Gastroesophageal sphincter (tissue), 4 donors: ENCODE results near the gene ACACB. TPM values are rescaled to one million over a fixed set of nuclear protein-coding genes. Genes with fewer than 3 reads are reported as not detected.
"Not testable (repeated sequence)": the region's sequence is repeated elsewhere in the genome, so short reads cannot be mapped to it uniquely, and the experiment has no call there.

Experiments used
- ATAC-seq: fragments of 150-250 bp; one replicate; pipeline ENCODE4 v1.9.1; 2016; ENCODE audit warnings: mild to moderate bottlenecking, moderate library complexity
- H3K27ac ChIP-seq, 4 donors: fragments of 200-600 bp; sonication (generic) in 3 of 4; 1 replicate in 3 of 4; 2 replicates in 1 of 4; pipeline ENCODE4 v1.5.1; 2016 to 2019
- H3K27me3 ChIP-seq: fragments of 200-600 bp; sonication (generic); one replicate; pipeline ENCODE4 v1.5.1; 2019
- H3K36me3 ChIP-seq, 2 donors: fragments of 200-600 bp; sonication (generic); one replicate each; pipeline ENCODE4 v1.5.1; 2019; ENCODE audit warnings: control low read depth in 1 of 2
- H3K4me1 ChIP-seq, 3 donors: fragments of 200-600 bp; sonication (generic); 1 replicate in 2 of 3; 2 replicates in 1 of 3; pipeline ENCODE4 v1.5.1; 2016 to 2019; ENCODE audit warnings: control low read depth in 2 of 3
- H3K4me3 ChIP-seq, 2 donors: fragments of 200-600 bp; sonication (generic); one replicate each; pipeline ENCODE4 v1.5.1; 2019; ENCODE audit warnings: mild to moderate bottlenecking in 1 of 2, moderate library complexity in 1 of 2
- H3K9me3 ChIP-seq, 3 donors: fragments of 200-600 bp; sonication (generic); one replicate each; pipeline ENCODE4 v1.5.1; 2017 to 2019; ENCODE audit warnings: control low read depth in 2 of 3
- EP300 ChIP-seq: sonication (generic); formaldehyde crosslinking; IDR thresholded peaks from one replicate; pipeline ENCODE4 v1.6.1; 2017; ENCODE audit warnings: antibody characterized with exemption, mild to moderate bottlenecking
- POLR2A ChIP-seq, 2 donors: fragments of 450-650 bp; IDR thresholded peaks; one replicate each; pipeline ENCODE4 v1.6.1; 2017; ENCODE audit warnings: antibody characterized with exemption in 2 of 2, mild to moderate bottlenecking in 2 of 2, moderate library complexity in 1 of 2
- POLR2AphosphoS5 ChIP-seq: sonication (generic); formaldehyde crosslinking; IDR thresholded peaks from one replicate; pipeline ENCODE4 v1.6.1; 2017; ENCODE audit warnings: antibody characterized with exemption
- WGBS, 2 donors: methylation state at CpG; one replicate each; pipeline ENCODE4 v1.1.5; 2018; ENCODE audit warnings: low coverage in 1 of 2; 5-methylcytosine and 5-hydroxymethylcytosine counted together
- total RNA-seq, 4 donors: library from RNA; depleted of rRNA; stranded (reverse); fragments of >200 nt; gene quantifications; one replicate each; pipeline ENCODE4 v1.1.0, GENCODE V29; 2016
- TF ChIP-seq, protein P1 (sequence below), 4 experiments: fragments of 200-600 bp in 2 of 4; fragments of 450-650 bp in 2 of 4; sonication (generic) in 1 of 4; IDR thresholded peaks; one replicate each; pipeline ENCODE4 v1.5.1; 2017 to 2019; ENCODE audit warnings: antibody characterized with exemption in 4 of 4, mild to moderate bottlenecking in 2 of 4, moderate library complexity in 2 of 4

Gene ACACB
- total RNA-seq, 4 donors from 2014 or later = 49.4 to 230 (median 138) TPM

DNA sequence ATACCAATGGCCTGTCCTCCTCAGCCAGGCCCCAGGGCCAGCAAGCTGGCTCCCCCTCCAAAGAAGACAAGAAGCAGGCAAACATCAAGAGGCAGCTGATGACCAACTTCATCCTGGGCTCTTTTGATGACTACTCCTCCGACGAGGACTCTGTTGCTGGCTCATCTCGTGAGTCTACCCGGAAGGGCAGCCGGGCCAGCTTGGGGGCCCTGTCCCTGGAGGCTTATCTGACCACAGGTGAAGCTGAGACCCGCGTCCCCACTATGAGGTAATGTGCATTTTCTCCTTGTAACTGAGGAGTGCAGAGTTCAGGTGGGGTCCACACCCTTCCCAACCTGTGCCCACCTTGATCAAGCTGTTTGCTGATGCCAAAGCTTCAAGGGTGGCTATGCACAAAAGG, 23.4 kb downstream of the ACACB start:
- H3K4me1 ChIP-seq = peaks cover 0 to 60% (median 6%) of the 10 kb centered on the region in 3 donors
- WGBS, 2 donors = no CpG with 5 or more reads among the region's 7 CpGs
- peaks cover 0 to 21% of the 10 kb centered on the region in 2 donors for H3K36me3 ChIP-seq
- peak overlapping the region in 2 of 4 donors; percentile 17 to 52 for H3K27ac ChIP-seq
- ATAC-seq = no peak
- TF ChIP-seq EP300 (no peak), POLR2AphosphoS5 (no peak), POLR2A (IDR thresholded peaks at IDR 0.05) (no peak)
- TF ChIP-seq, protein P1, sequence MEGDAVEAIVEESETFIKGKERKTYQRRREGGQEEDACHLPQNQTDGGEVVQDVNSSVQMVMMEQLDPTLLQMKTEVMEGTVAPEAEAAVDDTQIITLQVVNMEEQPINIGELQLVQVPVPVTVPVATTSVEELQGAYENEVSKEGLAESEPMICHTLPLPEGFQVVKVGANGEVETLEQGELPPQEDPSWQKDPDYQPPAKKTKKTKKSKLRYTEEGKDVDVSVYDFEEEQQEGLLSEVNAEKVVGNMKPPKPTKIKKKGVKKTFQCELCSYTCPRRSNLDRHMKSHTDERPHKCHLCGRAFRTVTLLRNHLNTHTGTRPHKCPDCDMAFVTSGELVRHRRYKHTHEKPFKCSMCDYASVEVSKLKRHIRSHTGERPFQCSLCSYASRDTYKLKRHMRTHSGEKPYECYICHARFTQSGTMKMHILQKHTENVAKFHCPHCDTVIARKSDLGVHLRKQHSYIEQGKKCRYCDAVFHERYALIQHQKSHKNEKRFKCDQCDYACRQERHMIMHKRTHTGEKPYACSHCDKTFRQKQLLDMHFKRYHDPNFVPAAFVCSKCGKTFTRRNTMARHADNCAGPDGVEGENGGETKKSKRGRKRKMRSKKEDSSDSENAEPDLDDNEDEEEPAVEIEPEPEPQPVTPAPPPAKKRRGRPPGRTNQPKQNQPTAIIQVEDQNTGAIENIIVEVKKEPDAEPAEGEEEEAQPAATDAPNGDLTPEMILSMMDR (IDR thresholded peaks at IDR 0.05) = no peak
- no peaks in the 10 kb centered on the region for H3K27me3 ChIP-seq
- H3K9me3 ChIP-seq = no peaks in the 10 kb centered on the region
- no peak overlapping the region for H3K4me3 ChIP-seq

DNA sequence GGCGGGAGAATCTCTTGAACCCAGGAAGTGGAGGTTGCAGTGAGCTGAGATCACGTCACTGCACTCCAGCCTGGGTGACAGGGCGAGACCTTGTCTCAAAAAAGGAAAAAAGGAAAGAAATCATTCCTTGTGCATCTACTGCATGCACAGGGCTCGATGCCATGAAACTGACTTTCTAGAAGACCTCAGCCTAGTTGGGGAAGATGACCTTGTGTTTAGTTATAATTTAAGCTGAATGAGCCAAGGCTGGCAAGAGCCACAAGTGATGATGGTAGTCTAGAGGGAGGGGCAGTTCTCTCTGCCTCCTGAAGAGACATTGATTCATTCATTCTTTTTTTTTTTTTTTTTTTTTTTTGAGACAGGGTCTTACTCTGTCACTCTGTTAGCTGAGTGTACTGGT, 24.2 kb downstream of the ACACB start:
- Histone ChIP-seq H3K4me3 (no peak overlapping the region), H3K4me1 (peaks cover 0 to 65% (median 4%) of the 10 kb centered on the region in 3 donors), H3K27me3 (no peaks in the 10 kb centered on the region), H3K9me3 (no peaks in the 10 kb centered on the region), H3K27ac (no peak overlapping the region), H3K36me3 (peaks cover 0 to 21% of the 10 kb centered on the region in 2 donors)
- 100% methylated on average over 1 to 2 of the region's 4 CpGs for WGBS, 2 donors
- ATAC-seq = no peak
- no peak for TF ChIP-seq POLR2A (IDR thresholded peaks at IDR 0.05)
- no peak for TF ChIP-seq POLR2AphosphoS5
- no peak for TF ChIP-seq EP300
- TF ChIP-seq, protein P1 (IDR thresholded peaks at IDR 0.05) = no peak

DNA sequence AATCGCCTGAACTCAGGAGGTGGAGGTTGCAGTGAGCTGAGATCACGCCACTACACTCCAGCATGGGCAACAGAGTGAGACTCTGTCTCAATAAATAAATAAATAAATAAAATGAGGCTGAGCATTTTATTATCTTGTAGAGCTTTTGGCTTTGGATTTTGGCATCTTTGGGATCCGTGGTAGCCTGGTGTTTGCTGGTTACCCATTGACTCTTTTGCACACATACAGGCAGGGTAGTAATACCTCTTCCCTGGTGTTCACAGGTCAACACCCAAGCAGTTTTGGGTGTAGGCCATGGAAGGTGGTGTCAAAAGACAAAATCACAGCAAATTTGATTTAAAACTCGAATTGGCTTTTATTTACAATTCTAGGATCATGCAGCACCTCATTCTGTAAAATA, 27.8 kb downstream of the ACACB start:
- no peak for ATAC-seq
- H3K36me3 ChIP-seq = peaks cover 0 to 21% of the 10 kb centered on the region in 2 donors
- no peak overlapping the region for H3K4me3 ChIP-seq
- WGBS, 2 donors = 79 to 100% methylated on average over 2 of the region's 4 CpGs
- no peaks in the 10 kb centered on the region for H3K27me3 ChIP-seq
- H3K27ac ChIP-seq = no peak overlapping the region
- peaks cover 6 to 76% (median 14%) of the 10 kb centered on the region in 3 donors for H3K4me1 ChIP-seq
- H3K9me3 ChIP-seq = no peaks in the 10 kb centered on the region
- TF ChIP-seq POLR2AphosphoS5 (no peak), POLR2A (IDR thresholded peaks at IDR 0.05) (no peak), EP300 (no peak)
- TF ChIP-seq, protein P1 (IDR thresholded peaks at IDR 0.05) = no peak

GRCh38 chr12:109147126-109147525, 30.7 kb downstream of the ACACB start:
- peaks cover 6 to 79% (median 14%) of the 10 kb centered on the region in 3 donors for H3K4me1 ChIP-seq
- H3K4me3 ChIP-seq, H3K27me3 ChIP-seq, H3K36me3 ChIP-seq, ATAC-seq, H3K9me3 ChIP-seq: not testable (repeated sequence)
- H3K27ac ChIP-seq = peak overlapping the region in 3 of 4 donors; percentile 32 to 84 (median 83)
- 90% methylated on average over 1 of the region's 1 CpG; no CpG with 5 or more reads in 1 of the 2 donors for WGBS, 2 donors

DNA sequence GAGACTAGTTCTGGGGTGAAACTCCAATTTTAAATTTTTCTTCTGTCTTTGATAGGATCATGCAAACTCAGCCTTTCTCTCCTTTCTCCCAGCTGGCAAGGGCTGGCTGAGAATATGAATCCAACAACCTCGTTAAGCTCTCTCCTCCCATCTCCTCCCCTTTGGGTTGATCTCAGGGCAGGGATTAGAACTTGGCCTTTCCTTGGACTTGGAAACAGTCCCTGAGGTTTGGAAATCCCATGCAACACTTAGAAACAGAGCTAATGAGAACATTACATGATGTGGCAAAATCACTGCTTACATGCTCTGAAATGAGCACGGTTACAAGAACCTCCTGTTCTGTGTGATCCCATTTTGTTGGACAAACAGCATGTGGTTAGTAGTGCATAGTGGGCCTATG, 31.6 kb downstream of the ACACB start:
- Histone ChIP-seq H3K36me3 (no peaks in the 10 kb centered on the region), H3K27me3 (no peaks in the 10 kb centered on the region), H3K27ac (peak overlapping the region; percentile 81 to 88 (median 84)), H3K4me3 (no peak overlapping the region), H3K9me3 (no peaks in the 10 kb centered on the region), H3K4me1 (peaks cover 6 to 77% (median 13%) of the 10 kb centered on the region in 3 donors)
- ATAC-seq = peak; percentile 95
- TF ChIP-seq POLR2A (IDR thresholded peaks at IDR 0.05) (no peak), POLR2AphosphoS5 (peak; percentile 98), EP300 (no peak)
- TF ChIP-seq, protein P1 (IDR thresholded peaks at IDR 0.05) = no peak
- WGBS, 2 donors = 17 to 19% methylated on average over 2 of the region's 2 CpGs
